Fibroblast of lung (primary cell): ENCODE measurements around the gene CCKAR. TPM values are rescaled to one million over a fixed set of nuclear protein-coding genes. Genes with fewer than 3 reads are reported as not detected.

ENCODE experiments used
- DNase-seq, 2 donors: peaks; one replicate each; pipeline versions ENCODE4 v3.0.0 to v3.0.0-alpha.2; 2010; ENCODE audit warnings: low read depth in 2 of 2
- H2AFZ ChIP-seq: 2 replicates; pipeline ENCODE4 v1.5.1; 2012; ENCODE audit warnings: low read length, control low read depth, inconsistent platforms
- H3K27ac ChIP-seq: 2 replicates; pipeline ENCODE4 v1.5.1; 2011; ENCODE audit warnings: low read length, control low read depth; ENCODE audit not compliant: insufficient read depth
- H3K27me3 ChIP-seq: 2 replicates; pipeline ENCODE4 v1.5.1; 2011; ENCODE audit warnings: mild to moderate bottlenecking, low read length; ENCODE audit not compliant: control insufficient read depth, insufficient read depth
- H3K36me3 ChIP-seq: 2 replicates; pipeline ENCODE4 v1.5.1; 2011; ENCODE audit warnings: low read length; ENCODE audit not compliant: control insufficient read depth, insufficient read depth
- H3K4me1 ChIP-seq: 2 replicates; pipeline ENCODE4 v1.5.1; 2011; ENCODE audit warnings: low read length; ENCODE audit not compliant: control insufficient read depth, insufficient read depth; ENCODE audit errors: extremely low read depth
- H3K4me2 ChIP-seq: 2 replicates; pipeline ENCODE4 v1.5.1; 2011; ENCODE audit warnings: low read length, control low read depth; ENCODE audit not compliant: insufficient read depth; ENCODE audit errors: extremely low read depth
- H3K4me3 ChIP-seq, 4 experiments: fragments of 200-600 bp in 1 of 4; sonication (generic) in 1 of 4; replicated peaks in 1 of 4; 2 replicates each; pipeline ENCODE4 v1.5.1; 2011 to 2016; ENCODE audit warnings: low read length in 4 of 4, low read depth in 3 of 4, mild to moderate bottlenecking in 3 of 4, control low read depth in 2 of 4, inconsistent platforms in 1 of 4, mixed read lengths in 1 of 4; ENCODE audit not compliant: insufficient read depth in 1 of 4; ENCODE audit errors: control extremely low read depth in 1 of 4
- H3K79me2 ChIP-seq: 2 replicates; pipeline ENCODE4 v1.5.1; 2012; ENCODE audit warnings: mild to moderate bottlenecking, low read length, inconsistent platforms; ENCODE audit not compliant: control insufficient read depth, insufficient read depth
- H3K9ac ChIP-seq: 2 replicates; pipeline ENCODE4 v1.5.1; 2011; ENCODE audit warnings: mild to moderate bottlenecking, low read length, control low read depth; ENCODE audit not compliant: insufficient read depth
- H3K9me3 ChIP-seq: 2 replicates; pipeline ENCODE4 v1.5.1; 2012; ENCODE audit warnings: low read depth, low read length; ENCODE audit not compliant: control insufficient read depth, insufficient read depth
- H4K20me1 ChIP-seq: 2 replicates; pipeline ENCODE4 v1.5.1; 2011; ENCODE audit warnings: low read length; ENCODE audit not compliant: control insufficient read depth, insufficient read depth; ENCODE audit errors: extremely low read depth
- CTCF ChIP-seq, 2 donors: IDR thresholded peaks in 1 of 2; conservative IDR thresholded peaks in 1 of 2; 1 replicate in 1 of 2; 2 replicates in 1 of 2; pipeline ENCODE4 v1.5.1; 2011 to 2012; ENCODE audit warnings: low read length in 2 of 2, control low read depth in 1 of 2, inconsistent platforms in 1 of 2, low read depth in 1 of 2, mild to moderate bottlenecking in 1 of 2
- EZH2 ChIP-seq: IDR thresholded peaks from 2 replicates; pipeline ENCODE4 v1.5.1; 2012; ENCODE audit warnings: low read length, control low read depth, mild to moderate bottlenecking; ENCODE audit errors: missing control alignments
- polyA plus RNA-seq, 2 donors: library from polyadenylated mRNA; depleted of rRNA in 1 of 2; stranded (reverse) in 1 of 2; unstranded in 1 of 2; fragments of >200 nt; gene quantifications; 2 replicates each; pipeline ENCODE4 v1.2.1, GENCODE V29; 2011 to 2012; ENCODE audit warnings: missing spikeins in 1 of 2
- total RNA-seq: library from RNA; depleted of rRNA; stranded (reverse); fragments of >200 nt; gene quantifications from 2 replicates; pipeline ENCODE4 v1.2.1, GENCODE V29; 2014

The CCKAR gene
- total and polyA plus RNA-seq, 2 donors (not counting 1 experiment from before 2014, with no cell fraction given), result 0.59 to 0.83 TPM

GRCh38 chr4:26509681-26510333, 19.5 kb upstream of the CCKAR start:
- Histone ChIP-seq H3K36me3 (no peaks in the 10 kb centered on the region), H3K27ac (no peak overlapping the region), H4K20me1 (no peaks in the 10 kb centered on the region), H3K4me3 (no peak overlapping the region), H3K4me1 (peaks cover 2% of the 10 kb centered on the region), H3K27me3 (no peaks in the 10 kb centered on the region), H3K9ac (no peak overlapping the region), H3K9me3 (no peaks in the 10 kb centered on the region), H2AFZ (no peak overlapping the region), H3K79me2 (no peaks in the 10 kb centered on the region), H3K4me2 (no peak overlapping the region)
- TF ChIP-seq EZH2 (no peak), CTCF (conservative IDR thresholded peaks at IDR 0.05 in 1 of 2, IDR thresholded peaks at IDR 0.05 in 1 of 2; ENCODE audit: low read depth in 1 of 2, low read length in 2 of 2) (no peak)
- peak in 1 of 2 donors; percentile 39 for DNase-seq

GRCh38 chr4:26507286-26507685, 17.0 kb upstream of the CCKAR start:
- Histone ChIP-seq H3K4me2 (no peak overlapping the region), H3K4me1 (peaks cover 2% of the 10 kb centered on the region), H3K4me3 (no peak overlapping the region), H3K36me3 (no peaks in the 10 kb centered on the region), H3K79me2 (no peaks in the 10 kb centered on the region), H3K27me3 (no peaks in the 10 kb centered on the region), H2AFZ (no peak overlapping the region), H3K27ac (no peak overlapping the region), H3K9me3 (no peaks in the 10 kb centered on the region), H3K9ac (no peak overlapping the region), H4K20me1 (no peaks in the 10 kb centered on the region)
- no peak for TF ChIP-seq CTCF (conservative IDR thresholded peaks at IDR 0.05 in 1 of 2, IDR thresholded peaks at IDR 0.05 in 1 of 2; ENCODE audit: low read depth in 1 of 2, low read length in 2 of 2)
- no peak for TF ChIP-seq EZH2
- no peak for DNase-seq

- Histone ChIP-seq H3K79me2 (no peaks in the 10 kb centered on the region), H3K4me1 (no peaks in the 10 kb centered on the region), H3K36me3 (no peaks in the 10 kb centered on the region), H2AFZ (no peak overlapping the region), H3K27ac (no peak overlapping the region), H3K9me3 (no peaks in the 10 kb centered on the region), H3K4me3 (no peak overlapping the region), H3K9ac (no peak overlapping the region), H3K27me3 (no peaks in the 10 kb centered on the region), H3K4me2 (no peak overlapping the region), H4K20me1 (no peaks in the 10 kb centered on the region)
- DNase-seq, result no peak
- TF ChIP-seq CTCF (conservative IDR thresholded peaks at IDR 0.05 in 1 of 2, IDR thresholded peaks at IDR 0.05 in 1 of 2; ENCODE audit: low read depth in 1 of 2, low read length in 2 of 2) (no peak), EZH2 (no peak)
These were observed 13.6 kb upstream of the CCKAR start for GRCh38 chr4:26503844-26504243.
